Tracheal epithelial cell (primary cell): ENCODE data around the gene SMURF1. TPM values are rescaled to one million over a fixed set of nuclear protein-coding genes. Genes with fewer than 3 reads are reported as not detected.

Experiments used
- total RNA-seq: library from RNA; depleted of rRNA; stranded (reverse); fragments of >200 nt; gene quantifications from 2 replicates; pipeline ENCODE4 v1.2.1, GENCODE V29; 2014

The SMURF1 gene
- 47.3 and 55.2 TPM in 2 replicates for total RNA-seq

DNA sequence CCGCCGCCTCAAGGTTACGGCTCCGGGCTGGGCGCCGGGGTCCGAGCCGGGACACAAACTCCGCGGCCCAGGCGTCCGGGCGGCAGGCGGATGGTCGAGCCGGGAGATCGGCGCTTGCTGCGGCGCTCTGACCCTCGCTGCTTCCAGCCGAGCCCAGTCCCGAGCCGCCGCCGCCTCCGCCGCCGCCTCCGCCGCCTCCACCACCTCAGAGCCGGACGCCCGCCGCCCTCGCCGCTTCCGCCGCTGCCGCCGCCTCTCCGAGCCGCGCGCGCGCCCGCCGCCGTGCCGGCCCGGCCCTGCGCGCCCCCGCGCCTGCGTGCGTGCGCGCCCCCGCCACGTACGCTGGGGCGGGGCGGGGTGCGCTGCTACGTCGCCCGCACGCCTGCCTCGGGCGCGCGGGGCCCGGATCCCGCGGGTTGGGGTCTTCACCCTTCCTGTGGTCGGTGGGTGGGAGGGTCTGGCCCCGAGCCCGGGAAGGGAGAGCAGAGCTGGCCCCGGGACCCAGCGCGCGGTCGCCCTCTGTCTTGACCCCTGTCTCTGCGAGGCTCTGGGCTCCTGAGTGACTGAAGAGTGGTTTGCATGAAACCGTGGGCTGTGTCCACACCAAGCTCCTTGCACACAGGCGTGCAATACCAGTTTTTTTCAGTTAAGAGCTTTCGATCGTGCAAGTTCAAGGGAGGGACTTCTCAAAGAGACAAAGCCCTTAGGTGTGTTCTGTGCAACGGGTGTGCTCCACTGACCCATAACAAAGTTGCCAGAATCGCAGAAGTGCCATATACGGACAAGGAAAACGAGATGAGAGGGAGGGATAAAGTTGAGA, at the start of gene SMURF1:
Gene SMURF1 (minus strand): TSS at position 256 of the 820 bp plus-strand sequence. CDS start 328 bp downstream, outside the sequence.

Other genes starting within 250 kb of the SMURF1 start
- 0.72 and 2.1 TPM in 2 replicates for gene KPNA7, start 64.0 kb upstream of the SMURF1 start, total RNA-seq
- under 0.01 and 1.2 TPM in 2 replicates for gene MYH16, start 128.7 kb upstream of the SMURF1 start, total RNA-seq
- gene ARPC1A, start 181.8 kb upstream of the SMURF1 start, total RNA-seq: 271 and 291 TPM in 2 replicates
- 356 and 357 TPM in 2 replicates for gene ARPC1B, start 230.6 kb upstream of the SMURF1 start, total RNA-seq